SJCRH30 (cell line): ENCODE results near the gene FGG. TPM values are rescaled to one million over a fixed set of nuclear protein-coding genes. Genes with fewer than 3 reads are reported as not detected.

Source experiments
- DNase-seq, 2 experiments: peaks; one replicate each; pipeline ENCODE4 v3.0.0-alpha.2; 2015 to 2020
- H3K27ac ChIP-seq: fragments of 250-450 bp; sonication (Bioruptor Pico); 2 replicates; pipeline ENCODE4 v1.5.1; 2020; ENCODE audit warnings: mild to moderate bottlenecking, moderate library complexity
- H3K27me3 ChIP-seq: fragments of 250-450 bp; sonication (Bioruptor Pico); 2 replicates; pipeline ENCODE4 v1.5.1; 2020; ENCODE audit warnings: mild to moderate bottlenecking, moderate library complexity
- H3K36me3 ChIP-seq: fragments of 250-450 bp; sonication (Bioruptor Pico); 2 replicates; pipeline ENCODE4 v1.5.1; 2020; ENCODE audit warnings: mild to moderate bottlenecking, moderate library complexity
- H3K4me1 ChIP-seq: fragments of 250-450 bp; sonication (Bioruptor Pico); 2 replicates; pipeline ENCODE4 v1.5.1; 2020; ENCODE audit warnings: mild to moderate bottlenecking, moderate library complexity
- H3K4me3 ChIP-seq: fragments of 250-450 bp; sonication (Bioruptor Pico); 2 replicates; pipeline ENCODE4 v1.5.1; 2020; ENCODE audit warnings: mild to moderate bottlenecking, moderate library complexity
- H3K9me3 ChIP-seq: fragments of 250-450 bp; sonication (Bioruptor Pico); replicated peaks from 2 replicates; pipeline ENCODE4 v1.5.1; 2020; ENCODE audit warnings: mild to moderate bottlenecking, moderate library complexity
- total RNA-seq: library from RNA; depleted of rRNA; stranded (reverse); fragments of >200 nt; shearing (Covaris generic); gene quantifications from 2 replicates; pipeline ENCODE4 v1.2.3, GENCODE V29; 2014; rRNA removed

The FGG gene
- total RNA-seq, 1 experiment from 2014 or later = not detected

DNA sequence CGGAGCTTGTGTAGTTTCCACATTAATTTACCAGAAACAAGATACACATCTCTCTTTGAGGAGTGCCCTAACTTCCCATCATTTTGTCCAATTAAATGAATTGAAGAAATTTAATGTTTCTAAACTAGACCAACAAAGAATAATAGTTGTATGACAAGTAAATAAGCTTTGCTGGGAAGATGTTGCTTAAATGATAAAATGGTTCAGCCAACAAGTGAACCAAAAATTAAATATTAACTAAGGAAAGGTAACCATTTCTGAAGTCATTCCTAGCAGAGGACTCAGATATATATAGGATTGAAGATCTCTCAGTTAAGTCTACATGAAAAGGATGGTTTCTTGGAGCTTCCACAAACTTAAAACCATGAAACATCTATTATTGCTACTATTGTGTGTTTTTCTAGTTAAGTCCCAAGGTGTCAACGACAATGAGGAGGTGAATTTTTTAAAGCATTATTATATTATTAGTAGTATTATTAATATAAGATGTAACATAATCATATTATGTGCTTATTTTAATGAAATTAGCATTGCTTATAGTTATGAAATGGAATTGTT, 49.7 kb downstream of the FGG start, which contains the start of gene FGB:
TSS of gene FGB (plus strand) at position 315 of the 558 bp plus-strand sequence. CDS start at position 323, 8 bp downstream.
- no peak within 1 kb of the TSS for H3K4me3 ChIP-seq
- H3K4me1 ChIP-seq = no peaks in the 10 kb centered on the region
- H3K27me3 ChIP-seq = no peaks in the 10 kb centered on the region
- no peak within 1 kb of the TSS for H3K27ac ChIP-seq
- H3K9me3 ChIP-seq = no peaks in the 10 kb centered on the region
- no peaks in the 10 kb centered on the region for H3K36me3 ChIP-seq
- DNase-seq = no peak

DNA sequence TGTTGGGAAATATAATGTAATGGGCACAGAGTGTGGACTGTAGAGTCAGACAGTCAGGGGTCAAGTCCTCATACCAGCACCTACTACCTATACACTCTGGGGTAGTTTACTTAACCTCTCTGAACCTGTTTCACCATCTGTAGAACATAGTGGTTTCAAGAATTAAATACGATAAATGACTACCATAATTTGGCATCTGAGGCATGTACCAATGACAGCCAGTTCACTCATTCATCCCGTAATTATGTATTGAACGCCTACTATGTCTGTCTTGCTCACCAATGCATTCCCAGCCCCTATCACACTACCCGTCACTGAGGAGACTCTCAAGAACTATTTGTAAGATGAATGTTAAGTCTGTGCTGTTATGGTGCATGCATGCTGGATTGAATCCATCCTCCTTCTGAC, 51.6 kb downstream of the FGG start:
- no peaks in the 10 kb centered on the region for H3K27me3 ChIP-seq
- no peak overlapping the region for H3K27ac ChIP-seq
- H3K4me3 ChIP-seq = no peak overlapping the region
- H3K36me3 ChIP-seq = no peaks in the 10 kb centered on the region
- DNase-seq = no peak
- no peaks in the 10 kb centered on the region for H3K4me1 ChIP-seq
- no peaks in the 10 kb centered on the region for H3K9me3 ChIP-seq

DNA sequence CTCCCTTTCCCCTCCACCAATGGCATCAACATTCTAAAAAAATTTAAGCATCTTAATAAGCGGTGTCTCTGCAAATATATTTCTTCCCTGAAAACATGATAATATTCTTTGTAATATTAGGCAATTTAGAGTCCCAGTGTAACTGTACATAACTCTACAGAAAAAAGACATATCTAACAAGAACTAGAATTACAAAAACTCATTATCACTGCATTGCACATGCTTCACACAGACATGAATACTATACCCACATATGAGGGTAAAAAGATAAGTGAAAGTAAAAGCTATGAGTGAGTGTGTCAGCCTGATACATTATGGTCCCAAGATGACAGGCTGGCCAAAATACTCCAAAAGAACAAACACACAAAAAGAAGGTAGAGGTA, 52.0 kb downstream of the FGG start:
- H3K4me1 ChIP-seq = no peaks in the 10 kb centered on the region
- DNase-seq = no peak
- H3K27me3 ChIP-seq = no peaks in the 10 kb centered on the region

DNA sequence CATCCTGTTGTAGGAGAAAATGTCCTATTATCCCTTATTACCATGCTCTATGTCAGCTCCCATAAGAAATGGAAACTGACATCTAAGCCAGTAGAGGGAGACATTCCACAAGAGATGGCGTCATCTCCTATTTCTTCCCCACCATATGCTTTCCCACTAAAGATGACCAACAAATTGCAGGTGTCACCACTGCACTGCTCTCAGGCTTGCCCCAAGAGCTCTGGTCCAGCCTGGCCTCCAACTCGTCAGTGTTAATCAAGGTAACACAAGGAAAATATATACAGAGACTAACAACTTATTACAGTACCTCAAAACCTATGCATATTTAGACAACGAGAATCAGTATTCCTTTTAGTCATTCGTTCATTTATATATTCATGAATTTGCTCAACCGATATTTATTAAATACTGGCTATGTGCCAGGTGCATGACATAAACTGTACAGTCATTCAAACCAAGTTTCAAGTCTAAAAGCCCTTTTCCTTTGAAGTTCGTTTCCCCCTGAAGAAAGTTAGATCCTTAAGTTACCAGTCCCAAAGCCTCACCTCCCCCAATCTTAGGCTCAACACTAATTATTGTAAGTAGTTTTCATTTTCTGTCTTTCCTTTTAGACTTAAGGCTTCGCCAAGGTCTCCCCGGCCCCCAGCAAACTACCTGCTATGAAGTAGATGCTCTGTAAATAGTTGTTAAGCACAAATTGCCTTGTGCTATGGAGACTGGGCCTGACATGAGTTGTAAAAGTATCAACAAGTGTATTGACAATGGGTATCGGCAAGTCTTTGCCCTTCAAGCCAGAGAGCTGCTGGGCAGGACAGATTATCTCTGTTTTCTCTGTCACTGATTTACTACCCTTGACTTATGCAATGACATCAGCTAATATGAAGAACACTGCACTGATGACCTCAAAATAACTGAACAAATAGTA, 52.7 kb downstream of the FGG start:
- no peaks in the 10 kb centered on the region for H3K27me3 ChIP-seq
- no peak overlapping the region for H3K27ac ChIP-seq
- DNase-seq = peak; percentile 6 to 51
- H3K4me3 ChIP-seq = no peak overlapping the region
- no peaks in the 10 kb centered on the region for H3K9me3 ChIP-seq
- H3K36me3 ChIP-seq = no peaks in the 10 kb centered on the region
- H3K4me1 ChIP-seq = no peaks in the 10 kb centered on the region

More for the DNA sequence above, 52.0 kb downstream of the FGG start:
- Histone ChIP-seq H3K4me3 (no peak overlapping the region), H3K36me3 (no peaks in the 10 kb centered on the region), H3K27ac (no peak overlapping the region), H3K9me3 (no peaks in the 10 kb centered on the region)

DNA sequence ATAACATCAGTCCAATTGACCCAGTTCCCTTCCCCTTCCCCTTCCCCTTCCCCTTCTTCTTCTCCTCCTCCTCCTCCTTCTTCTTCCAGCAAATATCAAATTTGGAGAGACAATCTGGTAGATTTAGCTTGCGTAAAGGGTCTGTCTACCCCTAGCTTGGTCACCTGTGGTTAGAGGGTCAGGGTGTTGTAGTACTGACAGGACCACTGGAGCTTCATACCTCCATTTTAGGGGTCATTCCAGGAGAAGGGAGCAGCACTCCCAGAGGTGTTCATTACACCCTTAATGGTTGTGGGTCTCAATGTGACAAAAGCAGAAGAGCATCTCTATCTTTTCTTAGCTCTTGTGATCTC, 53.3 kb downstream of the FGG start:
- Histone ChIP-seq H3K27me3 (no peaks in the 10 kb centered on the region), H3K36me3 (no peaks in the 10 kb centered on the region), H3K27ac (no peak overlapping the region), H3K4me1 (no peaks in the 10 kb centered on the region), H3K4me3 (no peak overlapping the region), H3K9me3 (no peaks in the 10 kb centered on the region)
- DNase-seq = no peak

Other genes starting within 250 kb of the FGG start
- 0.30 and 0.45 TPM in 2 replicates for gene DCHS2, start 120.9 kb downstream of the FGG start, total RNA-seq
- 38.6 and 43.7 TPM in 2 replicates for gene PLRG1, start 62.3 kb downstream of the FGG start, total RNA-seq
- not detected in 2 replicates for gene FGB, start 49.6 kb downstream of the FGG start, total RNA-seq
- not detected in 2 replicates for gene FGA, start 21.9 kb downstream of the FGG start, total RNA-seq
- not detected in 2 replicates for gene LRAT, start 131.3 kb upstream of the FGG start, total RNA-seq
- gene RBM46, start 168.6 kb upstream of the FGG start, total RNA-seq = not detected in 2 replicates